PC-9 (cell line): ENCODE data around the gene BSND. TPM values are rescaled to one million over a fixed set of nuclear protein-coding genes. Genes with fewer than 3 reads are reported as not detected.

Experiments used
- BruUV-seq: library from RNA; stranded (reverse); fragments of 400-500 nt; replicated peaks from 2 replicates; lab custom pipeline; 2021; lab: Mats Ljungman, UMichigan
- CTCF ChIA-PET: fragments of 300-600 bp; sonication (Branson Sonifier 250); formaldehyde crosslinking; loops from one replicate; lab custom pipeline; 2022; ENCODE audit warnings: antibody characterized with exemption; lab: Charles Lee
- POLR2A ChIA-PET: fragments of 300-600 bp; sonication (Branson Sonifier 250); formaldehyde crosslinking; loops from one replicate; lab custom pipeline; 2022; ENCODE audit warnings: antibody characterized with exemption; ENCODE audit not compliant: unreplicated experiment; lab: Charles Lee
- DNase-seq, 2 experiments: peaks; one replicate each; pipeline versions ENCODE4 v3.0.0 to v3.0.0-alpha.2; 2015 to 2022; ENCODE audit warnings: mixed read lengths in 1 of 2
- H2AFZ ChIP-seq: fragments of 200-600 bp; sonication (generic); 2 replicates; pipeline ENCODE4 v1.8.1; 2017; ENCODE audit warnings: antibody characterized with exemption
- H3F3A ChIP-seq: fragments of 200-600 bp; sonication (generic); 2 replicates; pipeline ENCODE4 v1.8.1; 2017; ENCODE audit warnings: antibody characterized with exemption, mild to moderate bottlenecking, low read depth; ENCODE audit not compliant: insufficient read depth
- H3K27ac ChIP-seq: fragments of 200-600 bp; sonication (generic); 2 replicates; pipeline ENCODE4 v1.6.1; 2016; ENCODE audit warnings: mixed run types
- H3K27me3 ChIP-seq: fragments of 200-600 bp; sonication (generic); 2 replicates; pipeline ENCODE4 v1.6.1; 2016; ENCODE audit warnings: low read depth, mixed run types; ENCODE audit not compliant: insufficient read depth
- H3K36me3 ChIP-seq: fragments of 200-600 bp; sonication (generic); 2 replicates; pipeline ENCODE4 v1.6.1; 2016; ENCODE audit warnings: low read depth, mixed run types
- H3K4me1 ChIP-seq: fragments of 200-600 bp; sonication (generic); replicated peaks from 2 replicates; pipeline ENCODE4 v1.6.1; 2016; ENCODE audit warnings: mixed run types; ENCODE audit not compliant: insufficient read depth
- H3K4me2 ChIP-seq: fragments of 200-600 bp; sonication (generic); 2 replicates; pipeline ENCODE4 v1.6.1; 2017; ENCODE audit warnings: mixed run types
- H3K4me3 ChIP-seq: fragments of 200-600 bp; sonication (generic); 2 replicates; pipeline ENCODE4 v1.6.1; 2016; ENCODE audit warnings: mixed run types
- H3K79me2 ChIP-seq: fragments of 200-600 bp; sonication (generic); 2 replicates; pipeline ENCODE4 v1.6.1; 2017; ENCODE audit warnings: low read depth, mixed run types
- H3K9me2 ChIP-seq: fragments of 200-600 bp; sonication (generic); 2 replicates; pipeline ENCODE4 v1.8.1; 2017; ENCODE audit warnings: mild to moderate bottlenecking; ENCODE audit not compliant: insufficient read depth
- H3K9me3 ChIP-seq: fragments of 200-600 bp; sonication (generic); 2 replicates; pipeline ENCODE4 v1.8.1; 2016; ENCODE audit warnings: low read depth; ENCODE audit not compliant: insufficient read depth
- H4K20me1 ChIP-seq: fragments of 200-600 bp; sonication (generic); 2 replicates; pipeline ENCODE4 v1.8.1; 2017; ENCODE audit not compliant: insufficient read depth
- CTCF ChIP-seq: fragments of 200-600 bp; sonication (generic); conservative IDR thresholded peaks from 2 replicates; pipeline ENCODE4 v1.6.1; 2017; ENCODE audit warnings: mixed run types, antibody characterized with exemption, mild to moderate bottlenecking, moderate library complexity
- EZH2 ChIP-seq: fragments of 200-600 bp; sonication (generic); IDR thresholded peaks from 2 replicates; pipeline ENCODE4 v1.8.0; 2017; ENCODE audit warnings: antibody characterized with exemption, low read depth
- intact Hi-C: fragments of 100-400 bp; cut with micrococcal nuclease; formaldehyde crosslinking; loops from one replicate; pipeline ENCODE4 v1.10.0; 2022; ENCODE audit not compliant: unreplicated experiment
- total RNA-seq: library from RNA; stranded (reverse); gene quantifications from 2 replicates; pipeline ENCODE4 v1.2.3, GENCODE V29; 2021

BSND gene
- total RNA-seq, 1 experiment from 2014 or later = 0.09 TPM

- ChIA-PET CTCF (no interaction called here), POLR2A (no interaction called here)
- H3K4me2 ChIP-seq = no peak overlapping the region
- no peaks in the 10 kb centered on the region for H3K79me2 ChIP-seq
- H3K36me3 ChIP-seq = no peaks in the 10 kb centered on the region; the same call in 1 of the 2 replicates
- H2AFZ ChIP-seq = no peak overlapping the region
- BruUV-seq = no TSS peak
- no peaks in the 10 kb centered on the region for H3K4me1 ChIP-seq
- no peak overlapping the region for H3K27ac ChIP-seq
- no peaks in the 10 kb centered on the region for H3K9me3 ChIP-seq
- H3F3A ChIP-seq = no peaks in the 10 kb centered on the region
- no peak for TF ChIP-seq EZH2
- TF ChIP-seq CTCF = no peak
- no peaks in the 10 kb centered on the region for H3K9me2 ChIP-seq
- no peaks in the 10 kb centered on the region for H3K27me3 ChIP-seq
- DNase-seq = no peak
- intact Hi-C loops = no loop called here
- H3K4me3 ChIP-seq = no peak overlapping the region
- no peaks in the 10 kb centered on the region for H4K20me1 ChIP-seq
Observed at GRCh38 chr1:55051621-55052020, 52.9 kb downstream of the BSND start.

- Histone ChIP-seq H2AFZ (no peak overlapping the region), H3K36me3 (no peaks in the 10 kb centered on the region), H3K4me3 (no peak overlapping the region), H3K27me3 (no peaks in the 10 kb centered on the region), H3K27ac (no peak overlapping the region), H4K20me1 (no peaks in the 10 kb centered on the region), H3F3A (no peaks in the 10 kb centered on the region), H3K9me3 (no peaks in the 10 kb centered on the region), H3K4me1 (no peaks in the 10 kb centered on the region), H3K79me2 (no peaks in the 10 kb centered on the region), H3K4me2 (no peak overlapping the region), H3K9me2 (no peaks in the 10 kb centered on the region)
- intact Hi-C loops = no loop called here
- ChIA-PET POLR2A (no interaction called here), CTCF (no interaction called here)
- TF ChIP-seq EZH2 (no peak), CTCF (no peak)
- BruUV-seq = no TSS peak
- DNase-seq = no peak
Observed at GRCh38 chr1:55052221-55053142, 53.7 kb downstream of the BSND start.

GRCh38 chr1:55053265-55053954, 54.7 kb downstream of the BSND start:
- Histone ChIP-seq H3K27ac (no peak overlapping the region), H3K9me2 (no peaks in the 10 kb centered on the region), H3K4me1 (no peaks in the 10 kb centered on the region), H3K4me2 (no peak overlapping the region), H4K20me1 (no peaks in the 10 kb centered on the region), H3K4me3 (no peak overlapping the region), H3K36me3 (no peaks in the 10 kb centered on the region), H3K27me3 (no peaks in the 10 kb centered on the region), H2AFZ (no peak overlapping the region), H3K9me3 (no peaks in the 10 kb centered on the region), H3F3A (no peaks in the 10 kb centered on the region), H3K79me2 (no peaks in the 10 kb centered on the region)
- intact Hi-C loops = no loop called here
- no peak for DNase-seq
- CTCF ChIA-PET = no interaction called here
- no peak for TF ChIP-seq EZH2
- POLR2A ChIA-PET = no interaction called here
- BruUV-seq = no TSS peak
